ENCODE data around the gene MRPL14. TPM values are rescaled to one million over a fixed set of nuclear protein-coding genes. Genes with fewer than 3 reads are reported as not detected.

MRPL14 gene
- total RNA-seq, 1 experiment from 2014 or later, result 69.6 TPM

DNA sequence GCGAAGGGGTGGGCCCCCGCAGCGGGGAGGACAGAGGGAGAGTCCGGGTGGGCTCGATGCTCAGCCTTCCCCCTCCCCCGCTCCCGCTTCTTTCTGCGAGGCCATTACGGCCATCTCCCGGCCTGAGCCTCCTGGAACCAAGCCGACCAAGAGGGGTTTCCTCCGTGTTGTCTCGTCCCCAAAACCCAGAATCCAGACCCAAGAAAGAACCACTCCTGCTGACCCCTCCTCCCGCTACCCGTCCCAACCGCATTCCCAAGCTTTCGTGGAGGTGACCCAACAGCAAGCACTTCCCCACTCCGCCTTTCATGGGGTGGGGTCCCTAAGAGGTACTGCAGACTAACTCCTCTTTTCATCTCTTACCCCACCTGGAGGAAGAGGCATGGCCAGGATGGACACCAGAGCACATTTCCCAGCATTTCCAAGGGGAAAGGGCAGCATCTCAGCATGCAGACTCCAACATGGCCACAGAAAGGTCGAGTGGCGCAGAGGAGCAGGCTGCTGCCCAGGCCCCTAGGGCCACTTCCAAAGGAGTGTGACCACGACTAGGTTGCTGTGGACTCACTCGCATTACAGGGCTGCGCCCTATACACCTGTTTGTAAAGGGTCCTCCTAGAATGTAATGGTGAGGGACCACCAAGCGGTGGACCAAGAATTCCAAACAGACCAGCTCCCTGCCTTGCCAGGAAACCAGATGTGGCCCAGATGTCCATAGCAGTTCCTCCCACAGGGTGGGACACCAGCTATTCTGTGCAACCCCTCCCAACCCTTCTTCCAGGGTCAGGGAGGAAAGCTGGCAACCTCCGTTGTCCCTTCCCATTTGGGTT is 53.4 kb downstream of the MRPL14 start:
- H3K4me2 ChIP-seq (ENCODE audit: low read length), result peak overlapping the region; percentile 94
- intact Hi-C loops (cut with micrococcal nuclease), result loop anchor here (1.0 to 10.0 kb wide), 5 partner anchors 73 to 350 kb away; no protein-coding TSS in a partner anchor
- H3K27me3 ChIP-seq (ENCODE audit: insufficient read depth, low read length), result no peaks in the 10 kb centered on the region
- ChIA-PET RAD21 (ENCODE audit: low non-redundant PET in 1 of 2, low total read pairs in 2 of 2, uncharacterized antibody in 2 of 2, unreplicated experiment in 2 of 2) (interaction anchor here (0.7 to 3.4 kb wide), 7 partner anchors 40 to 304 kb away, joined by 3 to 11 read pairs (median 3); partner anchors contain the start of gene VEGFA (in 1 of the 2)), POLR2A (interaction anchor here (0.7 to 4.0 kb wide), 7 partner anchors 9 to 445 kb away, joined by 3 to 17 read pairs (median 4); partner anchors contain the start of genes GTPBP2 and VEGFA), CTCF (interaction anchor here (0.6 to 5.3 kb wide), 11 partner anchors 11 to 405 kb away, joined by 3 to 51 read pairs (median 4); partner anchors contain the start of gene VEGFA)
- H3K27ac ChIP-seq (ENCODE audit: low read depth, low read length), result peak overlapping the region; percentile 31; the same call in 1 of the 2 replicates
- H3K9me3 ChIP-seq (ENCODE audit: control insufficient read depth in 1 of 2, insufficient read depth in 1 of 2, low read depth in 1 of 2, low read length in 2 of 2), result no peaks in the 10 kb centered on the region
- peak overlapping the region; percentile 38 to 59 for H3K4me3 ChIP-seq (replicated peaks in 1 of 2; ENCODE audit: low read depth in 1 of 2, low read length in 2 of 2)
- TSS peak; percentile 62 for BruUV-seq (replicated peaks)
- peak overlapping the region; percentile 45; the same call in 1 of the 2 replicates for H3K9ac ChIP-seq (ENCODE audit: low read length)
- DNase-seq (ENCODE audit: low read depth, low spot score) (no peak), ATAC-seq (peak; percentile 31)
- H2AFZ ChIP-seq (ENCODE audit: low read depth, low read length, poor library complexity, severe bottlenecking), result no peak overlapping the region
- no peaks in the 10 kb centered on the region for H4K20me1 ChIP-seq (ENCODE audit: insufficient read depth)
- TF ChIP-seq ZFX (IDR thresholded peaks at IDR 0.05) (0 out of 2 replicates have a peak, but pooled peaks have one; percentile 11), JUND (IDR thresholded peaks at IDR 0.05) (no peak), TCF7L2 (IDR thresholded peaks at IDR 0.05; ENCODE audit: borderline replicate concordance, extremely low read depth, insufficient read depth, insufficient read length) (no peak), CEBPB (IDR thresholded peaks at IDR 0.05; ENCODE audit: low read depth) (no peak), POLR2A (IDR thresholded peaks at IDR 0.05; ENCODE audit: borderline replicate concordance, extremely low read depth, insufficient read depth, insufficient read length) (no peak), POLR2AphosphoS5 (IDR thresholded peaks at IDR 0.05; ENCODE audit: low read depth, low read length) (peak; percentile 8; the same call in 1 of the 2 replicates), ELF1 (IDR thresholded peaks at IDR 0.05; ENCODE audit: borderline replicate concordance, low read depth) (no peak)
- no peaks in the 10 kb centered on the region for H3K9me2 ChIP-seq (ENCODE audit: insufficient read depth)
- peaks cover 16 to 32% of the 10 kb centered on the region in 2 experiments for H3K4me1 ChIP-seq (ENCODE audit: control insufficient read depth in 1 of 2, insufficient read depth in 2 of 2, low read length in 2 of 2)
- no peaks in the 10 kb centered on the region for H3K36me3 ChIP-seq (ENCODE audit: control insufficient read depth in 1 of 2, insufficient read depth in 2 of 2, low read length in 2 of 2)
- H3K79me2 ChIP-seq (ENCODE audit: insufficient read depth, low read length), result no peaks in the 10 kb centered on the region

All from HCT116 (cell line).